GM12878 (cell line): ENCODE measurements around the gene RREB1. TPM values are rescaled to one million over a fixed set of nuclear protein-coding genes. Genes with fewer than 3 reads are reported as not detected.

Source experiments
- ATAC-seq: fragments of 200-7000 bp; cut with Tn5 transposase; 3 replicates; pipeline ENCODE4 v1.9.1; 2020; ENCODE audit warnings: mild to moderate bottlenecking, moderate library complexity
- BruUV-seq: library from RNA; stranded (reverse); fragments of 400-500 nt; replicated peaks from 2 replicates; lab custom pipeline; 2021; lab: Mats Ljungman, UMichigan
- CTCF ChIA-PET: fragments of 300-600 bp; sonication (Branson Sonifier 250); formaldehyde crosslinking; extraction: SDS; loops from one replicate; lab custom pipeline; 2021; ENCODE audit warnings: inconsistent platforms; lab: Yijun Ruan, JAX
- POLR2A ChIA-PET: fragments of 350-600 bp; formaldehyde crosslinking; extraction: SDS; loops from one replicate; lab custom pipeline; 2021; ENCODE audit warnings: inconsistent platforms; lab: Charles Lee
- RAD21 ChIA-PET: fragments of 300-600 bp; sonication (Branson Sonifier 250); formaldehyde crosslinking; loops from one replicate; lab custom pipeline; 2023; ENCODE audit warnings: antibody characterized with exemption; ENCODE audit not compliant: unreplicated experiment; lab: Charles Lee
- SMC1A ChIA-PET: fragments of 300-600 bp; sonication (Branson Sonifier 250); formaldehyde crosslinking; loops from one replicate; lab custom pipeline; 2023; ENCODE audit not compliant: unreplicated experiment, uncharacterized antibody; lab: Charles Lee
- DNase-seq: peaks from one replicate; pipeline ENCODE4 v3.0.0-alpha.2; 2011; ENCODE audit warnings: low read depth, low spot score
- FAIRE-seq: peaks from 3 replicates; lab custom pipeline; 2011; peaks lifted over from hg19 to GRCh38; lab: Jason Lieb, UNC
- H2AFZ ChIP-seq: 2 replicates; pipeline ENCODE4 v1.6.0; 2011; ENCODE audit warnings: low read depth, low read length, control low read depth; ENCODE audit not compliant: control insufficient read depth
- H3K27ac ChIP-seq: 2 replicates; pipeline ENCODE4 v1.5.1; 2011; ENCODE audit warnings: control low read depth; ENCODE audit not compliant: control insufficient read depth, insufficient read depth
- H3K27me3 ChIP-seq, 2 experiments: replicated peaks in 1 of 2; 2 replicates each; pipeline versions ENCODE4 v1.6.0 to v1.6.1; 2011; ENCODE audit warnings: low read length in 1 of 2; ENCODE audit not compliant: control insufficient read depth in 2 of 2, insufficient read depth in 2 of 2
- H3K36me3 ChIP-seq, 2 experiments: 2 replicates each; pipeline ENCODE4 v1.5.1; 2011; ENCODE audit warnings: low read length in 1 of 2; ENCODE audit not compliant: control insufficient read depth in 2 of 2, insufficient read depth in 2 of 2
- H3K4me1 ChIP-seq: 2 replicates; pipeline ENCODE4 v1.6.1; 2011; ENCODE audit warnings: mild to moderate bottlenecking, low read length, moderate library complexity, mixed read lengths; ENCODE audit not compliant: control insufficient read depth, insufficient read depth
- H3K4me2 ChIP-seq: 2 replicates; pipeline ENCODE4 v1.6.0; 2011; ENCODE audit warnings: control low read depth; ENCODE audit not compliant: control insufficient read depth, insufficient read depth
- H3K4me3 ChIP-seq: fragments of 200-600 bp; sonication (generic); 2 replicates; pipeline ENCODE4 v1.5.1; 2016
- H3K79me2 ChIP-seq: 2 replicates; pipeline ENCODE4 v1.6.0; 2011; ENCODE audit warnings: low read length; ENCODE audit not compliant: control insufficient read depth, insufficient read depth
- H3K9ac ChIP-seq: 2 replicates; pipeline ENCODE4 v1.8.0; 2011; ENCODE audit warnings: low read length, control low read depth, mixed read lengths; ENCODE audit not compliant: control insufficient read depth, insufficient read depth
- H3K9me3 ChIP-seq: replicated peaks from 3 replicates; pipeline ENCODE4 v1.5.1; 2011; ENCODE audit warnings: mild to moderate bottlenecking, low read length; ENCODE audit not compliant: control insufficient read depth, insufficient read depth
- H4K20me1 ChIP-seq: 2 replicates; pipeline ENCODE4 v1.6.0; 2011; ENCODE audit not compliant: control insufficient read depth, insufficient read depth
- BACH1 ChIP-seq: fragments of 450-650 bp; IDR thresholded peaks from 2 replicates; pipeline ENCODE4 v1.6.1; 2017; ENCODE audit warnings: mild to moderate bottlenecking, borderline replicate concordance
- DPF2 ChIP-seq: fragments of 450-650 bp; IDR thresholded peaks from 2 replicates; pipeline ENCODE4 v1.6.1; 2017; ENCODE audit warnings: mild to moderate bottlenecking
- EGR1 ChIP-seq, 2 experiments: IDR thresholded peaks; 1 replicate in 1 of 2; 2 replicates in 1 of 2; pipeline ENCODE4 v1.6.1; 2011 to 2012; ENCODE audit warnings: low read depth in 2 of 2, low read length in 2 of 2, borderline replicate concordance in 1 of 2, mild to moderate bottlenecking in 1 of 2, moderate library complexity in 1 of 2
- HCFC1 ChIP-seq: fragments of 150-350 bp; IDR thresholded peaks from 2 replicates; pipeline ENCODE4 v1.6.1; 2014; ENCODE audit warnings: low read length
- POLR2AphosphoS2 ChIP-seq: IDR thresholded peaks from 2 replicates; pipeline ENCODE4 v1.6.1; 2011; ENCODE audit warnings: low read depth, mild to moderate bottlenecking, low read length, improper control_type of control experiment, moderate library complexity
- POU2F2 ChIP-seq: IDR thresholded peaks from 3 replicates; pipeline ENCODE4 v1.6.1; 2011; ENCODE audit warnings: low read depth, mild to moderate bottlenecking, low read length, borderline replicate concordance
- RELA ChIP-seq: fragments of 450-650 bp; IDR thresholded peaks from 2 replicates; pipeline ENCODE4 v1.8.0; 2014; ENCODE audit warnings: borderline replicate concordance; ENCODE audit not compliant: partially characterized antibody
- RFX5 ChIP-seq: IDR thresholded peaks from 2 replicates; pipeline ENCODE4 v1.6.1; 2011; ENCODE audit warnings: low read depth, low read length, improper control_type of control experiment
- SREBF2 ChIP-seq: IDR thresholded peaks from 2 replicates; pipeline ENCODE4 v1.6.1; 2012; ENCODE audit warnings: mild to moderate bottlenecking, low read length
- ZBED1 ChIP-seq: IDR thresholded peaks from 2 replicates; pipeline ENCODE4 v1.6.1; 2016; ENCODE audit warnings: borderline replicate concordance
- WGBS: methylation state at CpG from one replicate; pipeline ENCODE4 v1.1.6; 2016; ENCODE audit warnings: low lambda C conversion rate; ENCODE audit not compliant: insufficient replicate concordance, insufficient coverage; ENCODE audit errors: missing lambda C conversion rate; 5-methylcytosine and 5-hydroxymethylcytosine counted together
- in situ Hi-C: fragments of 300-500 bp; cut with MboI; formaldehyde crosslinking; loops from 9 replicates; pipeline ENCODE4 v1.14.3; 2018; ENCODE audit warnings: mixed read lengths
- intact Hi-C: fragments of 100-400 bp; cut with micrococcal nuclease; formaldehyde crosslinking; loops from one replicate; pipeline ENCODE4 v1.14.2; 2022; ENCODE audit not compliant: unreplicated experiment
- polyA plus RNA-seq, 11 experiments: library from polyadenylated mRNA; depleted of rRNA in 4 of 11; unstranded in 6 of 11; stranded (reverse) in 5 of 11; fragments of >200 nt; fragmentation: Nextera tagmentation in 4 of 11; fragmentation: Illumina TruSeq in 1 of 11; extraction: Ambion mirVana in 4 of 11; extraction: Trizol in 1 of 11; gene quantifications; 1 replicate in 1 of 11; 2 replicates in 10 of 11; pipeline versions ENCODE4 v1.2.1 to v1.2.3, GENCODE V29; 2011 to 2016; ENCODE audit warnings: inconsistent platforms in 2 of 11, missing spikeins in 2 of 11, low read depth in 1 of 11
- total RNA-seq, 4 experiments: library from RNA; depleted of rRNA in 3 of 4; stranded (reverse); fragments of >200 nt in 3 of 4; fragmentation: Illumina TruSeq in 1 of 4; extraction: Trizol in 1 of 4; gene quantifications; 2 replicates each; pipeline versions ENCODE4 v1.2.1 to v1.2.3, GENCODE V29; 2013 to 2021
- TF ChIP-seq, protein P1 (sequence below): IDR thresholded peaks from 2 replicates; pipeline ENCODE4 v1.6.1; 2011; ENCODE audit warnings: mild to moderate bottlenecking, low read depth, low read length, moderate library complexity; ENCODE audit not compliant: insufficient replicate concordance
- TF ChIP-seq, protein P2 (sequence below): IDR thresholded peaks from 2 replicates; pipeline ENCODE4 v1.6.1; 2011; ENCODE audit warnings: borderline replicate concordance, low read depth, mild to moderate bottlenecking, moderate library complexity, mixed read lengths, low read length; ENCODE audit not compliant: insufficient read depth; ENCODE audit errors: extremely low read length
- TF ChIP-seq, protein P3 (sequence below): IDR thresholded peaks from 2 replicates; pipeline ENCODE4 v1.6.1; 2012; ENCODE audit warnings: mild to moderate bottlenecking, low read depth, low read length
- TF ChIP-seq, protein P4 (sequence below): fragments of 450-650 bp; IDR thresholded peaks from 2 replicates; pipeline ENCODE4 v1.6.1; 2017; ENCODE audit warnings: mild to moderate bottlenecking, moderate library complexity

RREB1 gene
- total and polyA plus RNA-seq, 10 of the 15 experiments (the other 5 are each of a cell fraction or from before 2014, with no cell fraction given), result 1.9 to 30.3 (median 8.6) TPM

DNA sequence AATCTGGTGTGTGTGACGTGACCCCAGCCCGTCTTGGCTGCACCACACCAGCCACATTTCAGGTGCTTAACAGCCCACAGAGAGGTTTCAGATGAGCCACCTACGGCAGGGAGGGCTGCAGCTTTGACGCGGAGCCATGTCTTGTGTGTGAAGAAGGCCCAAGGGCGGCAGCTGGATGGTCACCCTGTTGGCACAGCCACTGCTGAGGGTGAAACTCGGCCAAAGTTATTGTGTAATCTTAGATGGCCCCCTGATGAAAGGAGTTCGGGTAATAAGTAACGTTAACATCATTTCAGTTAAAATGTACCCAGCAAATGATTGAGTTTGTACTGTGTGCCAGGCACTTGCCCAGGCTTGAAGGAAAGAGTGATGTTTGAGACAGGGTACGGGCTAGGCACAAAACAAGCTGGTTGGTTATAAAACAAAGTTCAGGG lies 108.1 kb downstream of the RREB1 start:
- Histone ChIP-seq H4K20me1 (no peaks in the 10 kb centered on the region), H3K36me3 (peaks cover 41 to 61% of the 10 kb centered on the region in 2 experiments), H3K79me2 (no peaks in the 10 kb centered on the region; the same call in 1 of the 2 replicates), H3K9me3 (no peaks in the 10 kb centered on the region), H3K27ac (no peak overlapping the region), H2AFZ (no peak overlapping the region), H3K4me2 (no peak overlapping the region), H3K27me3 (no peaks in the 10 kb centered on the region), H3K4me1 (no peaks in the 10 kb centered on the region), H3K9ac (no peak overlapping the region), H3K4me3 (no peak overlapping the region)
- peak; percentile 73 for ATAC-seq
- CTCF ChIA-PET, result no interaction called here
- in situ Hi-C loops, result no loop called here
- no TSS peak for BruUV-seq
- DNase-seq, result no peak
- 96% methylated on average over 10 of the region's 10 CpGs for WGBS
- POLR2A ChIA-PET, result no interaction called here
- FAIRE-seq, result no peak
- RAD21 ChIA-PET, result interaction anchor here (1.2 kb wide), 1 partner anchor 60 kb away, joined by 3 read pairs; no protein-coding TSS in a partner anchor
- intact Hi-C loops, result no loop called here
- SMC1A ChIA-PET, result no interaction called here
- TF ChIP-seq, protein P1, sequence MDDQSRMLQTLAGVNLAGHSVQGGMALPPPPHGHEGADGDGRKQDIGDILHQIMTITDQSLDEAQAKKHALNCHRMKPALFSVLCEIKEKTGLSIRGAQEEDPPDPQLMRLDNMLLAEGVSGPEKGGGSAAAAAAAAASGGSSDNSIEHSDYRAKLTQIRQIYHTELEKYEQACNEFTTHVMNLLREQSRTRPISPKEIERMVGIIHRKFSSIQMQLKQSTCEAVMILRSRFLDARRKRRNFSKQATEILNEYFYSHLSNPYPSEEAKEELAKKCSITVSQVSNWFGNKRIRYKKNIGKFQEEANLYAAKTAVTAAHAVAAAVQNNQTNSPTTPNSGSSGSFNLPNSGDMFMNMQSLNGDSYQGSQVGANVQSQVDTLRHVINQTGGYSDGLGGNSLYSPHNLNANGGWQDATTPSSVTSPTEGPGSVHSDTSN, result no peak
- TF ChIP-seq, protein P2, sequence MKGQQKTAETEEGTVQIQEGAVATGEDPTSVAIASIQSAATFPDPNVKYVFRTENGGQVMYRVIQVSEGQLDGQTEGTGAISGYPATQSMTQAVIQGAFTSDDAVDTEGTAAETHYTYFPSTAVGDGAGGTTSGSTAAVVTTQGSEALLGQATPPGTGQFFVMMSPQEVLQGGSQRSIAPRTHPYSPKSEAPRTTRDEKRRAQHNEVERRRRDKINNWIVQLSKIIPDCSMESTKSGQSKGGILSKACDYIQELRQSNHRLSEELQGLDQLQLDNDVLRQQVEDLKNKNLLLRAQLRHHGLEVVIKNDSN, result no peak
- TF ChIP-seq EGR1 (IDR thresholded peaks at IDR 0.05; ENCODE audit: borderline replicate concordance in 1 of 2, low read depth in 2 of 2, low read length in 2 of 2), result no peak
- no peak for TF ChIP-seq RFX5
- no peak for TF ChIP-seq POU2F2
- TF ChIP-seq, protein P3, sequence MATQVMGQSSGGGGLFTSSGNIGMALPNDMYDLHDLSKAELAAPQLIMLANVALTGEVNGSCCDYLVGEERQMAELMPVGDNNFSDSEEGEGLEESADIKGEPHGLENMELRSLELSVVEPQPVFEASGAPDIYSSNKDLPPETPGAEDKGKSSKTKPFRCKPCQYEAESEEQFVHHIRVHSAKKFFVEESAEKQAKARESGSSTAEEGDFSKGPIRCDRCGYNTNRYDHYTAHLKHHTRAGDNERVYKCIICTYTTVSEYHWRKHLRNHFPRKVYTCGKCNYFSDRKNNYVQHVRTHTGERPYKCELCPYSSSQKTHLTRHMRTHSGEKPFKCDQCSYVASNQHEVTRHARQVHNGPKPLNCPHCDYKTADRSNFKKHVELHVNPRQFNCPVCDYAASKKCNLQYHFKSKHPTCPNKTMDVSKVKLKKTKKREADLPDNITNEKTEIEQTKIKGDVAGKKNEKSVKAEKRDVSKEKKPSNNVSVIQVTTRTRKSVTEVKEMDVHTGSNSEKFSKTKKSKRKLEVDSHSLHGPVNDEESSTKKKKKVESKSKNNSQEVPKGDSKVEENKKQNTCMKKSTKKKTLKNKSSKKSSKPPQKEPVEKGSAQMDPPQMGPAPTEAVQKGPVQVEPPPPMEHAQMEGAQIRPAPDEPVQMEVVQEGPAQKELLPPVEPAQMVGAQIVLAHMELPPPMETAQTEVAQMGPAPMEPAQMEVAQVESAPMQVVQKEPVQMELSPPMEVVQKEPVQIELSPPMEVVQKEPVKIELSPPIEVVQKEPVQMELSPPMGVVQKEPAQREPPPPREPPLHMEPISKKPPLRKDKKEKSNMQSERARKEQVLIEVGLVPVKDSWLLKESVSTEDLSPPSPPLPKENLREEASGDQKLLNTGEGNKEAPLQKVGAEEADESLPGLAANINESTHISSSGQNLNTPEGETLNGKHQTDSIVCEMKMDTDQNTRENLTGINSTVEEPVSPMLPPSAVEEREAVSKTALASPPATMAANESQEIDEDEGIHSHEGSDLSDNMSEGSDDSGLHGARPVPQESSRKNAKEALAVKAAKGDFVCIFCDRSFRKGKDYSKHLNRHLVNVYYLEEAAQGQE, result no peak
- no peak for TF ChIP-seq BACH1
- TF ChIP-seq RELA, result no peak
- TF ChIP-seq, protein P4, sequence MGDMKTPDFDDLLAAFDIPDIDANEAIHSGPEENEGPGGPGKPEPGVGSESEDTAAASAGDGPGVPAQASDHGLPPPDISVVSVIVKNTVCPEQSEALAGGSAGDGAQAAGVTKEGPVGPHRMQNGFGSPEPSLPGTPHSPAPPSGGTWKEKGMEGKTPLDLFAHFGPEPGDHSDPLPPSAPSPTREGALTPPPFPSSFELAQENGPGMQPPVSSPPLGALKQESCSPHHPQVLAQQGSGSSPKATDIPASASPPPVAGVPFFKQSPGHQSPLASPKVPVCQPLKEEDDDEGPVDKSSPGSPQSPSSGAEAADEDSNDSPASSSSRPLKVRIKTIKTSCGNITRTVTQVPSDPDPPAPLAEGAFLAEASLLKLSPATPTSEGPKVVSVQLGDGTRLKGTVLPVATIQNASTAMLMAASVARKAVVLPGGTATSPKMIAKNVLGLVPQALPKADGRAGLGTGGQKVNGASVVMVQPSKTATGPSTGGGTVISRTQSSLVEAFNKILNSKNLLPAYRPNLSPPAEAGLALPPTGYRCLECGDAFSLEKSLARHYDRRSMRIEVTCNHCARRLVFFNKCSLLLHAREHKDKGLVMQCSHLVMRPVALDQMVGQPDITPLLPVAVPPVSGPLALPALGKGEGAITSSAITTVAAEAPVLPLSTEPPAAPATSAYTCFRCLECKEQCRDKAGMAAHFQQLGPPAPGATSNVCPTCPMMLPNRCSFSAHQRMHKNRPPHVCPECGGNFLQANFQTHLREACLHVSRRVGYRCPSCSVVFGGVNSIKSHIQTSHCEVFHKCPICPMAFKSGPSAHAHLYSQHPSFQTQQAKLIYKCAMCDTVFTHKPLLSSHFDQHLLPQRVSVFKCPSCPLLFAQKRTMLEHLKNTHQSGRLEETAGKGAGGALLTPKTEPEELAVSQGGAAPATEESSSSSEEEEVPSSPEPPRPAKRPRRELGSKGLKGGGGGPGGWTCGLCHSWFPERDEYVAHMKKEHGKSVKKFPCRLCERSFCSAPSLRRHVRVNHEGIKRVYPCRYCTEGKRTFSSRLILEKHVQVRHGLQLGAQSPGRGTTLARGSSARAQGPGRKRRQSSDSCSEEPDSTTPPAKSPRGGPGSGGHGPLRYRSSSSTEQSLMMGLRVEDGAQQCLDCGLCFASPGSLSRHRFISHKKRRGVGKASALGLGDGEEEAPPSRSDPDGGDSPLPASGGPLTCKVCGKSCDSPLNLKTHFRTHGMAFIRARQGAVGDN, result no peak
- TF ChIP-seq DPF2, result no peak
- TF ChIP-seq ZBED1, result no peak
- no peak for TF ChIP-seq SREBF2
- TF ChIP-seq HCFC1, result no peak
- TF ChIP-seq POLR2AphosphoS2, result no peak
